ENCODE measurements around the gene RANBP1.

RANBP1 gene

DNA sequence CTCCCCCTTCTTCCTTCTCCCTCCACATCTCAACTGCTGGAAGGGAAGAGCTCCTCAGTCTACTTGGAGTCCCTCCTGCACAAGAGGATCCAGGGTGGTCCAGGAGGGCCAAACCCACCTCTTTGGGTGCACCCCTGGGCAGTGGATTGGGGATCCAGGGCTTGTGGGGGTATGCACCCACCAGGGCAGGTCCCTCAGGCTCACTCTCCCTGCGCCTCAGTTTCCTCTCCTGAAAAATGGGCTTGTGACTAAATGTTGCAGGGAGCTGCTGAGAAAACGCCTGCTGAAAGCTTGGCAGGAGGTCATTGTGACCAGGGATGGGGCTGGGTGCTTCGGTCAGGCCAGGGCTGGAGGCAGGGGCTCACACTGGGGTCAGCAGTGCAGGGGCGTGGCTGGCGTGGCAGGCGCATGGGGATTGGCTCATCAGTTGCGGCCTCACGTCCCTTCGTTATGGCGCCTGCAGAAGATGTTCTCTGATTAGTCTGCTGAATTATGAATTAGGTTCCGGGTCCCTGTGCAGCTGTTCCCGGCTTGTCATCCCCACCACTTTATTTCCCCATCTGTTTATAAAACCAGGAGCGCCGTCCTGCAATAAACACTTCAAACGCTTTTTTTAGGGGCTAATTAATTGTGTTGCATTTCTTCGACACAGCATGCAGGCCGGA, 60.6 kb downstream of the RANBP1 start:
- DNase-seq (ENCODE audit: low read depth): no peak
- no peak overlapping the region for H3K4me3 ChIP-seq (ENCODE audit: low read depth, low read length)
- TF ChIP-seq, protein P1, sequence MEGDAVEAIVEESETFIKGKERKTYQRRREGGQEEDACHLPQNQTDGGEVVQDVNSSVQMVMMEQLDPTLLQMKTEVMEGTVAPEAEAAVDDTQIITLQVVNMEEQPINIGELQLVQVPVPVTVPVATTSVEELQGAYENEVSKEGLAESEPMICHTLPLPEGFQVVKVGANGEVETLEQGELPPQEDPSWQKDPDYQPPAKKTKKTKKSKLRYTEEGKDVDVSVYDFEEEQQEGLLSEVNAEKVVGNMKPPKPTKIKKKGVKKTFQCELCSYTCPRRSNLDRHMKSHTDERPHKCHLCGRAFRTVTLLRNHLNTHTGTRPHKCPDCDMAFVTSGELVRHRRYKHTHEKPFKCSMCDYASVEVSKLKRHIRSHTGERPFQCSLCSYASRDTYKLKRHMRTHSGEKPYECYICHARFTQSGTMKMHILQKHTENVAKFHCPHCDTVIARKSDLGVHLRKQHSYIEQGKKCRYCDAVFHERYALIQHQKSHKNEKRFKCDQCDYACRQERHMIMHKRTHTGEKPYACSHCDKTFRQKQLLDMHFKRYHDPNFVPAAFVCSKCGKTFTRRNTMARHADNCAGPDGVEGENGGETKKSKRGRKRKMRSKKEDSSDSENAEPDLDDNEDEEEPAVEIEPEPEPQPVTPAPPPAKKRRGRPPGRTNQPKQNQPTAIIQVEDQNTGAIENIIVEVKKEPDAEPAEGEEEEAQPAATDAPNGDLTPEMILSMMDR (IDR thresholded peaks at IDR 0.05; ENCODE audit: low read depth, low read length, missing control alignments): no peak
